ENCODE results near the gene NR6A1.

NR6A1 gene

DNA sequence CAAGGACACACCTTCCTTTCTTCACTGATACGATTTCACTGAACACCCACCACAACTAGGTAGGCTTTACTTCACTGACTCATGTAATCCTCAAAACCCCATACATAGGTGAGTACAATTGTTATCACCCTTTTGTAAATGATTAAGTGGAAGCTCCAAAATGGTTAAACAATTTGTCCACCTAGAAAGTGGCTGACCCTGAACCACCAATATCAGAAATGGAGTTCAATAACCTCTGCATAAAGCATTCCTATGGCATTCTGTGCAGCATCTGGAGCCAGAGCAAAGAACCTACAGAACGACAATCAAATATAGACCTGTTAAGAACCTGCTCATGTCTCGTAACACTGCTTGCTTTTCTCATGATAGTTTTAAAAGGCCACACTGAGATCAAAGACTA lies 213.2 kb downstream of the NR6A1 start (continued):
- TF ChIP-seq KLF17 (tag by site-specific recombination; IDR thresholded peaks at IDR 0.05) (no peak), ZNF23 (tag by site-specific recombination; IDR thresholded peaks at IDR 0.05; ENCODE audit: borderline replicate concordance) (no peak), KLF7 (tag by site-specific recombination; IDR thresholded peaks at IDR 0.05; ENCODE audit: borderline replicate concordance) (no peak)

DNA sequence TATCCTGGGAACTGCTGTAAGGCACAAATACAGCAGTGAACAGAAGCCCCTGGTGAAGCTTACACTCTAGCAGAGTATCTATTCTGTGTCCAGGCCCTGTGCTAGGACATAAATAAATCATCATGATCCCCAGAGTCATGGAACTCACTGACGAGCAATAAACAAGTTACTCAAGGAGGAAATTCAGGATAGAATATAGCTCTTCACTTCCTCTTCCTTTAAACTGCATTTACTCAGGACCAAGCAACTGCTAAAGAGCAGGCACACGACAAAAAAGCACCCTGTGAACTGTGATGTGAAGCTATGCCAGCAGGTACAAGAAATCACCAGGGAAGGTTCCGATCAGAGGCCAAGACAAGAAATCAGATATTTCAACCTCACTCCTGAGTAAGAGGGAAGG lies 216.1 kb downstream of the NR6A1 start:
- H3K36me3 ChIP-seq (ENCODE audit: control insufficient read depth in 2 of 2, insufficient read depth in 1 of 2, low read length in 2 of 2): peaks cover 0 to 7% of the 10 kb centered on the region in 2 experiments; a peak in 1 of 3 replicates
- H3K27ac ChIP-seq (ENCODE audit: extremely low read depth, low read depth, low read length): no peak overlapping the region
- H3K9me3 ChIP-seq (ENCODE audit: control insufficient read depth, insufficient read depth, low read depth, low read length): no peaks in the 10 kb centered on the region
- H3K4me3 ChIP-seq (ENCODE audit: low read depth, low read length): no peak overlapping the region
- no peaks in the 10 kb centered on the region for H3K4me1 ChIP-seq (ENCODE audit: control insufficient read depth, insufficient read depth, low read length)
- TF ChIP-seq YY2 (tag by site-specific recombination; IDR thresholded peaks at IDR 0.05): no peak
- no peak for TF ChIP-seq GFI1B (tag by site-specific recombination; IDR thresholded peaks at IDR 0.05)
- no peak for TF ChIP-seq ZNF155 (tag by site-specific recombination; IDR thresholded peaks at IDR 0.05)
- TF ChIP-seq, protein P1, sequence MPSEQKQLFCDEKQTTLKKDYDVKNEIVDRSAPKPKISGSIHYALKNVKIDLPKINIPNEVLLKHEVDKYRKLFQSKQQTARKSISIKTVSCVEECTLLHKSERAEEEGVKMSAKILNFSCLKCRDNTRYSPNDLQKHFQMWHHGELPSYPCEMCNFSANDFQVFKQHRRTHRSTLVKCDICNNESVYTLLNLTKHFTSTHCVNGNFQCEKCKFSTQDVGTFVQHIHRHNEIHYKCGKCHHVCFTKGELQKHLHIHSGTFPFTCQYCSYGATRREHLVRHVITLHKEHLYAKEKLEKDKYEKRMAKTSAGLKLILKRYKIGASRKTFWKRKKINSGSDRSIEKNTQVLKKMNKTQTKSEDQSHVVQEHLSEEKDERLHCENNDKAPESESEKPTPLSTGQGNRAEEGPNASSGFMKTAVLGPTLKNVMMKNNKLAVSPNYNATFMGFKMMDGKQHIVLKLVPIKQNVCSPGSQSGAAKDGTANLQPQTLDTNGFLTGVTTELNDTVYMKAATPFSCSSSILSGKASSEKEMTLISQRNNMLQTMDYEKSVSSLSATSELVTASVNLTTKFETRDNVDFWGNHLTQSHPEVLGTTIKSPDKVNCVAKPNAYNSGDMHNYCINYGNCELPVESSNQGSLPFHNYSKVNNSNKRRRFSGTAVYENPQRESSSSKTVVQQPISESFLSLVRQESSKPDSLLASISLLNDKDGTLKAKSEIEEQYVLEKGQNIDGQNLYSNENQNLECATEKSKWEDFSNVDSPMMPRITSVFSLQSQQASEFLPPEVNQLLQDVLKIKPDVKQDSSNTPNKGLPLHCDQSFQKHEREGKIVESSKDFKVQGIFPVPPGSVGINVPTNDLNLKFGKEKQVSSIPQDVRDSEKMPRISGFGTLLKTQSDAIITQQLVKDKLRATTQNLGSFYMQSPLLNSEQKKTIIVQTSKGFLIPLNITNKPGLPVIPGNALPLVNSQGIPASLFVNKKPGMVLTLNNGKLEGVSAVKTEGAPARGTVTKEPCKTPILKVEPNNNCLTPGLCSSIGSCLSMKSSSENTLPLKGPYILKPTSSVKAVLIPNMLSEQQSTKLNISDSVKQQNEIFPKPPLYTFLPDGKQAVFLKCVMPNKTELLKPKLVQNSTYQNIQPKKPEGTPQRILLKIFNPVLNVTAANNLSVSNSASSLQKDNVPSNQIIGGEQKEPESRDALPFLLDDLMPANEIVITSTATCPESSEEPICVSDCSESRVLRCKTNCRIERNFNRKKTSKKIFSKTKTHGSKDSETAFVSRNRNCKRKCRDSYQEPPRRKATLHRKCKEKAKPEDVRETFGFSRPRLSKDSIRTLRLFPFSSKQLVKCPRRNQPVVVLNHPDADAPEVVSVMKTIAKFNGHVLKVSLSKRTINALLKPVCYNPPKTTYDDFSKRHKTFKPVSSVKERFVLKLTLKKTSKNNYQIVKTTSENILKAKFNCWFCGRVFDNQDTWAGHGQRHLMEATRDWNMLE (tag by site-specific recombination; conservative IDR thresholded peaks at IDR 0.05; ENCODE audit: low read depth): no peak
- CTCF ChIA-PET: interaction anchor here (0.5 to 1.3 kb wide), 5 partner anchors 45 to 157 kb away, joined by 3 to 9 read pairs (median 4); no protein-coding TSS in a partner anchor
- POLR2A ChIA-PET: no interaction called here

DNA sequence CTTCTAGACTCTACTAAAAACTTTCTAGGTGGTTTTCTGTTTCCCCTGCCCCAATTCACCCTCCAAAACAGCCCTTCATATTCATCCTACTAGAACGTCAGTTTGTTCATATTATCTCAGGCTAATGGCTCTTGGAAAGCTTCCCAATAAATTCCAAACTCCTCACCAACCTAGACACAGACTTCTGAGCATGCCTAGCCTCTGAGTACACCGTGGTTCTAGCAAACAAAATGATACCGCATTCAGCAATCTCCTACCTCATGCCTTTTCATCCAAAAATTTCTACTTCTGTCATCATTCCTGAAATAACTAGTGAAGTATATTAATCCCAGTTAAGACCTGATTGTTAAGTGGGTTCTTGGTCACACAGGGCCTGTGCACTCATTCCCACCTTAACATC lies 217.4 kb downstream of the NR6A1 start:
- CTCF ChIA-PET: interaction anchor here (0.6 to 7.3 kb wide), 9 partner anchors 9 to 205 kb away, joined by 3 to 71 read pairs (median 21); no protein-coding TSS in a partner anchor
- Histone ChIP-seq H3K9me3 (ENCODE audit: control insufficient read depth, insufficient read depth, low read depth, low read length) (no peaks in the 10 kb centered on the region), H3K4me1 (ENCODE audit: control insufficient read depth, insufficient read depth, low read length) (no peaks in the 10 kb centered on the region), H3K27ac (ENCODE audit: extremely low read depth, low read depth, low read length) (no peak overlapping the region), H3K36me3 (ENCODE audit: control insufficient read depth in 2 of 2, insufficient read depth in 1 of 2, low read length in 2 of 2) (peaks cover 0 to 7% of the 10 kb centered on the region in 2 experiments; a peak in 1 of 3 replicates), H3K4me3 (ENCODE audit: low read depth, low read length) (no peak overlapping the region)
- TF ChIP-seq ZNF488 (tag by site-specific recombination; IDR thresholded peaks at IDR 0.05): no peak
- TF ChIP-seq ZNF830 (tag by site-specific recombination; IDR thresholded peaks at IDR 0.05; ENCODE audit: low read depth): no peak
- no peak for TF ChIP-seq ZNF530 (tag by site-specific recombination; IDR thresholded peaks at IDR 0.05; ENCODE audit: low read depth)
- no peak for TF ChIP-seq ZNF600 (tag by site-specific recombination; IDR thresholded peaks at IDR 0.05)
- TF ChIP-seq ZNF791 (tag by site-specific recombination; IDR thresholded peaks at IDR 0.05): no peak
- no peak for TF ChIP-seq ZSCAN4 (tag by site-specific recombination; IDR thresholded peaks at IDR 0.05)
- no peak for TF ChIP-seq ZNF398 (tag by site-specific recombination; IDR thresholded peaks at IDR 0.05)
- no peak for TF ChIP-seq ZNF114 (tag by site-specific recombination; IDR thresholded peaks at IDR 0.05)
- no peak for TF ChIP-seq ZNF112 (tag by site-specific recombination; IDR thresholded peaks at IDR 0.05)
- TF ChIP-seq ZNF624 (tag by site-specific recombination; IDR thresholded peaks at IDR 0.05): no peak
- TF ChIP-seq ZNF335 (tag by site-specific recombination; conservative IDR thresholded peaks at IDR 0.05): no peak
- TF ChIP-seq, protein P2, sequence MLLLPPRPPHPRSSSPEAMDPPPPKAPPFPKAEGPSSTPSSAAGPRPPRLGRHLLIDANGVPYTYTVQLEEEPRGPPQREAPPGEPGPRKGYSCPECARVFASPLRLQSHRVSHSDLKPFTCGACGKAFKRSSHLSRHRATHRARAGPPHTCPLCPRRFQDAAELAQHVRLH (tag by site-specific recombination; IDR thresholded peaks at IDR 0.05): no peak
- no peak for TF ChIP-seq ZNF211 (tag by site-specific recombination; IDR thresholded peaks at IDR 0.05; ENCODE audit: low read depth)
- no peak for TF ChIP-seq SALL2 (tag by site-specific recombination; IDR thresholded peaks at IDR 0.05; ENCODE audit: borderline replicate concordance)
- TF ChIP-seq ZBTB1 (tag by site-specific recombination; IDR thresholded peaks at IDR 0.05): no peak
- TF ChIP-seq ZNF585B (tag by site-specific recombination; IDR thresholded peaks at IDR 0.05): no peak
- POLR2A ChIA-PET: no interaction called here

Measured in HEK293 (cell line).